Sigmoid colon (tissue), 7 donors: ENCODE results near the gene HTR2A. TPM values are rescaled to one million over a fixed set of nuclear protein-coding genes. Genes with fewer than 3 reads are reported as not detected.

Experiments used
- DNase-seq: peaks from one replicate; pipeline ENCODE4 v3.0.0-alpha.2; 2019
- H3K27ac ChIP-seq, 4 donors: fragments of 200-600 bp; sonication (generic); one replicate each; pipeline ENCODE4 v1.5.1; 2016 to 2019; ENCODE audit warnings: mild to moderate bottlenecking in 1 of 4
- H3K27me3 ChIP-seq, 3 donors: fragments of 200-600 bp; sonication (generic); one replicate each; pipeline ENCODE4 v1.5.1; 2019; ENCODE audit warnings: mild to moderate bottlenecking in 1 of 3
- H3K36me3 ChIP-seq, 4 donors: fragments of 200-600 bp; sonication (generic); one replicate each; pipeline ENCODE4 v1.5.1; 2016 to 2019
- H3K4me1 ChIP-seq, 4 donors: fragments of 200-600 bp; sonication (generic); one replicate each; pipeline ENCODE4 v1.5.1; 2017 to 2019
- H3K4me3 ChIP-seq, 4 donors: fragments of 200-600 bp; sonication (generic); one replicate each; pipeline ENCODE4 v1.5.1; 2017 to 2019; ENCODE audit warnings: mild to moderate bottlenecking in 2 of 4, moderate library complexity in 1 of 4
- H3K9me3 ChIP-seq, 4 donors: fragments of 200-600 bp in 3 of 4; sonication (generic) in 3 of 4; one replicate each; pipeline versions ENCODE4 v1.5.1 to v1.6.1; 2013 to 2019
- CTCF ChIP-seq, 4 experiments: fragments of 450-650 bp in 3 of 4; fragments of 200-600 bp in 1 of 4; IDR thresholded peaks; one replicate each; pipeline ENCODE4 v1.5.1; 2016 to 2019; ENCODE audit warnings: antibody characterized with exemption in 4 of 4, mild to moderate bottlenecking in 3 of 4, moderate library complexity in 2 of 4
- EP300 ChIP-seq, 4 donors: sonication (generic); formaldehyde crosslinking; IDR thresholded peaks; one replicate each; pipeline ENCODE4 v1.6.1; 2017; ENCODE audit warnings: antibody characterized with exemption in 4 of 4
- POLR2A ChIP-seq, 2 donors: fragments of 450-650 bp; IDR thresholded peaks; one replicate each; pipeline ENCODE4 v1.6.1; 2016; ENCODE audit warnings: antibody characterized with exemption in 2 of 2, mild to moderate bottlenecking in 2 of 2, moderate library complexity in 2 of 2
- POLR2AphosphoS5 ChIP-seq, 4 donors: sonication (generic); formaldehyde crosslinking; IDR thresholded peaks; one replicate each; pipeline ENCODE4 v1.6.1; 2017; ENCODE audit warnings: antibody characterized with exemption in 4 of 4
- WGBS, 2 donors: extraction: QIAGEN DNeasy Blood & Tissue Kit; methylation state at CpG; one replicate each; pipeline ENCODE4 v1.1.7; 2013; 5-methylcytosine and 5-hydroxymethylcytosine counted together
- intact Hi-C: fragments of 100-400 bp; cut with DNase I; formaldehyde crosslinking; loops from one replicate; pipeline ENCODE4 v1.15.1; 2023
- polyA plus RNA-seq, 3 donors: library from polyadenylated mRNA; stranded (reverse); fragments of 200-250 nt; gene quantifications; one replicate each; pipeline ENCODE4 v1.2.3, GENCODE V29; 2013
- total RNA-seq, 4 donors: library from RNA; depleted of rRNA; stranded (reverse); fragments of >200 nt; gene quantifications; one replicate each; pipeline ENCODE4 v1.1.0, GENCODE V29; 2016
- donor health status: healthy with polysubstance abuse.
- donor health status: Bipolar disorder and iron deficiency.
- donor health status: healthy.

The HTR2A gene
- total and polyA plus RNA-seq, 7 donors, result 0.52 to 2.2 (median 0.82) TPM; not detected in 2

GRCh38 chr13:46884531-46884930 lies 12.3 kb downstream of the HTR2A start:
- Histone ChIP-seq H3K9me3 (no peaks in the 10 kb centered on the region), H3K4me1 (no peaks in the 10 kb centered on the region), H3K27me3 (no peaks in the 10 kb centered on the region), H3K36me3 (no peaks in the 10 kb centered on the region), H3K4me3 (no peak overlapping the region), H3K27ac (no peak overlapping the region)
- no peak for DNase-seq
- TF ChIP-seq POLR2AphosphoS5 (IDR thresholded peaks at IDR 0.05) (no peak), POLR2A (IDR thresholded peaks at IDR 0.05) (no peak), CTCF (IDR thresholded peaks at IDR 0.05) (no peak), EP300 (IDR thresholded peaks at IDR 0.05) (no peak)
- WGBS, 2 donors, result 89 to 91% methylated on average over 3 of the region's 3 CpGs
- intact Hi-C loops, result no loop called here

- no peak for DNase-seq
- TF ChIP-seq CTCF (IDR thresholded peaks at IDR 0.05), result no peak
- TF ChIP-seq POLR2A (IDR thresholded peaks at IDR 0.05), result no peak
- no peak for TF ChIP-seq EP300 (IDR thresholded peaks at IDR 0.05)
- no peak for TF ChIP-seq POLR2AphosphoS5 (IDR thresholded peaks at IDR 0.05)
- WGBS, 2 donors, result 45 to 61% methylated on average over 2 of the region's 2 CpGs
- H3K4me1 ChIP-seq, result no peaks in the 10 kb centered on the region
- no peaks in the 10 kb centered on the region for H3K9me3 ChIP-seq
- no peak overlapping the region for H3K4me3 ChIP-seq
- no peaks in the 10 kb centered on the region for H3K27me3 ChIP-seq
- H3K36me3 ChIP-seq, result no peaks in the 10 kb centered on the region
- no peak overlapping the region for H3K27ac ChIP-seq
- intact Hi-C loops, result no loop called here
Observed at GRCh38 chr13:46881621-46882020, 15.2 kb downstream of the HTR2A start.

GRCh38 chr13:46874006-46874405 lies 22.8 kb downstream of the HTR2A start:
- intact Hi-C loops, result no loop called here
- Histone ChIP-seq H3K27ac (no peak overlapping the region), H3K9me3 (no peaks in the 10 kb centered on the region), H3K36me3 (no peaks in the 10 kb centered on the region), H3K4me3 (no peak overlapping the region), H3K27me3 (no peaks in the 10 kb centered on the region), H3K4me1 (no peaks in the 10 kb centered on the region)
- TF ChIP-seq EP300 (IDR thresholded peaks at IDR 0.05) (no peak), POLR2A (IDR thresholded peaks at IDR 0.05) (no peak), POLR2AphosphoS5 (IDR thresholded peaks at IDR 0.05) (no peak), CTCF (IDR thresholded peaks at IDR 0.05) (no peak)
- WGBS, 2 donors, result 83 to 89% methylated on average over 5 of the region's 5 CpGs
- no peak for DNase-seq

GRCh38 chr13:46871557-46871956 lies 25.3 kb downstream of the HTR2A start:
- intact Hi-C loops, result no loop called here
- Histone ChIP-seq H3K4me1 (no peaks in the 10 kb centered on the region), H3K27me3 (no peaks in the 10 kb centered on the region), H3K4me3 (no peak overlapping the region), H3K27ac (no peak overlapping the region), H3K9me3 (no peaks in the 10 kb centered on the region), H3K36me3 (no peaks in the 10 kb centered on the region)
- 44 to 83% methylated on average over 2 of the region's 2 CpGs for WGBS, 2 donors
- DNase-seq, result no peak
- TF ChIP-seq POLR2AphosphoS5 (IDR thresholded peaks at IDR 0.05) (no peak), POLR2A (IDR thresholded peaks at IDR 0.05) (no peak), CTCF (IDR thresholded peaks at IDR 0.05) (no peak), EP300 (IDR thresholded peaks at IDR 0.05) (no peak)

GRCh38 chr13:46868091-46868490 lies 28.8 kb downstream of the HTR2A start:
- intact Hi-C loops, result no loop called here
- 80 to 88% methylated on average over 2 of the region's 2 CpGs for WGBS, 2 donors
- Histone ChIP-seq H3K27me3 (no peaks in the 10 kb centered on the region), H3K27ac (no peak overlapping the region), H3K4me1 (no peaks in the 10 kb centered on the region), H3K36me3 (no peaks in the 10 kb centered on the region), H3K4me3 (no peak overlapping the region), H3K9me3 (no peaks in the 10 kb centered on the region)
- no peak for TF ChIP-seq CTCF (IDR thresholded peaks at IDR 0.05)
- no peak for TF ChIP-seq POLR2A (IDR thresholded peaks at IDR 0.05)
- no peak for TF ChIP-seq EP300 (IDR thresholded peaks at IDR 0.05)
- no peak for TF ChIP-seq POLR2AphosphoS5 (IDR thresholded peaks at IDR 0.05)
- no peak for DNase-seq
